Gastrocnemius medialis (tissue), 4 donors: ENCODE data around the gene CD79A. TPM values are rescaled to one million over a fixed set of nuclear protein-coding genes. Genes with fewer than 3 reads are reported as not detected.

Experiments
- ATAC-seq, 2 donors: fragments of 150-250 bp; one replicate each; pipeline ENCODE4 v1.9.1; 2016
- DNase-seq, 2 donors: peaks; one replicate each; pipeline ENCODE4 v3.0.0-alpha.2; 2019
- H3K27ac ChIP-seq, 4 donors: fragments of 200-600 bp; sonication (generic); 1 replicate in 1 of 4; 2 replicates in 3 of 4; pipeline ENCODE4 v1.5.1; 2016 to 2018; ENCODE audit warnings: mild to moderate bottlenecking in 2 of 4, moderate library complexity in 1 of 4
- H3K27me3 ChIP-seq, 3 donors: fragments of 200-600 bp; sonication (generic) in 2 of 3; 1 replicate in 1 of 3; 2 replicates in 2 of 3; pipeline versions ENCODE4 v1.5.1 to v1.6.0; 2016 to 2019; ENCODE audit warnings: mild to moderate bottlenecking in 1 of 3, moderate library complexity in 1 of 3
- H3K36me3 ChIP-seq, 2 donors: fragments of 200-600 bp; sonication (generic) in 1 of 2; one replicate each; pipeline ENCODE4 v1.5.1; 2017 to 2018
- H3K4me1 ChIP-seq, 2 donors: fragments of 200-600 bp; sonication (generic) in 1 of 2; one replicate each; pipeline ENCODE4 v1.5.1; 2016 to 2017; ENCODE audit warnings: mild to moderate bottlenecking in 2 of 2
- H3K4me3 ChIP-seq, 4 donors: fragments of 200-600 bp; sonication (generic) in 3 of 4; 1 replicate in 1 of 4; 2 replicates in 3 of 4; pipeline ENCODE4 v1.5.1; 2016 to 2019; ENCODE audit warnings: mild to moderate bottlenecking in 2 of 4
- H3K9me3 ChIP-seq, 3 donors: fragments of 200-600 bp; sonication (generic) in 2 of 3; 1 replicate in 1 of 3; 2 replicates in 2 of 3; pipeline ENCODE4 v1.5.1; 2016 to 2019
- CTCF ChIP-seq, 5 experiments: fragments of 450-650 bp in 3 of 5; fragments of 200-600 bp in 2 of 5; sonication (generic) in 2 of 5; IDR thresholded peaks in 4 of 5; conservative IDR thresholded peaks in 1 of 5; 1 replicate in 4 of 5; 2 replicates in 1 of 5; pipeline ENCODE4 v1.5.1; 2016 to 2019; ENCODE audit warnings: antibody characterized with exemption in 5 of 5, mild to moderate bottlenecking in 3 of 5, moderate library complexity in 3 of 5
- POLR2A ChIP-seq, 2 donors: fragments of 450-650 bp; IDR thresholded peaks; one replicate each; pipeline ENCODE4 v1.6.1; 2017; ENCODE audit warnings: antibody characterized with exemption in 2 of 2, mild to moderate bottlenecking in 2 of 2, moderate library complexity in 2 of 2
- in situ Hi-C, 4 donors: fragments of 200-750 bp; cut with MboI; loops; one replicate each; pipeline versions ENCODE4 v1.15.0 to v1.8.0; 2017; ENCODE audit warnings: low sequenced_read_pairs in 4 of 4
- intact Hi-C: fragments of 100-400 bp; cut with DNase I; formaldehyde crosslinking; loops from one replicate; pipeline ENCODE4 v1.15.1; 2023; ENCODE audit warnings: low total_unique reads
- total RNA-seq, 4 donors: library from RNA; depleted of rRNA; stranded (reverse); fragments of >200 nt; gene quantifications; one replicate each; pipeline versions ENCODE4 v1.1.0 to v1.2.3, GENCODE V29; 2016

Gene CD79A
- total RNA-seq, 4 donors from 2014 or later = 0.20 TPM; not detected in 3

DNA sequence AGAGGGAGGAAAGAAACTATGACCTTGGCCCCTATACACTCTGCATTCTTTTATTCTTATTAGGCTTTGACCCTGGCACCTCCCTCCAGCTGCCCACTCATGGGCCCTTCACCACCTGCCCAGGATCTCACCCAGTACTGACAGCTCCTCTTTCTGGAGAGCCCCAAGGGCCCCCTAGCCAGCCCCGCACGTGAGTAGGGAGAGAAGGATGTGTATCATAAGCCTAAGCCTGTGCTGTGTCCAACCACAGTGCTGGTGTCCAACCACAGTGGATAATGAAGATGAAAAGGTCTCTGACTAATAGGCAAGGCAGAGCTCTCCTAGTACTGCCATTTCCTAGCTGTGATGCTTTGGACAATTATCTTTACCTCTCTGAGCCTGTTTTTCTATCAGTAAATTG, 28.0 kb upstream of the CD79A start:
- peaks cover 0 to 3% (median 0%) of the 10 kb centered on the region in 3 donors for H3K27me3 ChIP-seq
- TF ChIP-seq POLR2A (IDR thresholded peaks at IDR 0.05) = no peak
- no peak for TF ChIP-seq CTCF (IDR thresholded peaks at IDR 0.05 in 4 of 5, conservative IDR thresholded peaks at IDR 0.05 in 1 of 5)
- no peaks in the 10 kb centered on the region for H3K9me3 ChIP-seq
- no peaks in the 10 kb centered on the region for H3K4me1 ChIP-seq
- in situ Hi-C loops (no loop called here), intact Hi-C loops (no loop called here)
- no peak for DNase-seq
- no peaks in the 10 kb centered on the region for H3K36me3 ChIP-seq
- no peak overlapping the region for H3K4me3 ChIP-seq
- H3K27ac ChIP-seq = no peak overlapping the region
- ATAC-seq = no peak

DNA sequence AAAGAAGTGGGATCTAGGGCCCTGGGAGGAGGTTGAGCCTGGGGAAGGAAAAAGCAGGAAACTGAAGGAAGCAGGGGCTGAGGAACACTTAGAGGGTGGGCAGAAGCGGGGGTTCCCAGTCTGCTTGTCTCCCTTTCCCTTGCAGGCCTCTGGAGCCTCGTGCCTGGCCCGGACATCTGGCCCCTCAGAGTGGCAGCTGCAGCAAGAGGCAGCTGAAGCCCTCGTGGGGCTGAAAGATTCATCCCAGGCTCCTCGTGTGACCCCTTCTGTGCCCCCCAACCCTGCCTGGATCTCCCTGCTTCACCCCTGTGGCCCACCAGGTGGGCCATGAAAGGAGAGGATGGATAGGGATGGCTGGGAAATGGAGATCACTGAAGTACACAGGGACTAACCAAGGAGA, 26.7 kb upstream of the CD79A start:
- no peaks in the 10 kb centered on the region for H3K4me1 ChIP-seq
- H3K9me3 ChIP-seq = no peaks in the 10 kb centered on the region
- no peak for DNase-seq
- ATAC-seq = no peak
- intact Hi-C loops = no loop called here
- H3K36me3 ChIP-seq = no peaks in the 10 kb centered on the region
- no peak overlapping the region for H3K4me3 ChIP-seq
- in situ Hi-C loops = loop anchor here in 1 of 4 donors (10.0 kb wide), 1 partner anchor 104 kb away; the partner anchor contains the start of gene RABAC1
- TF ChIP-seq CTCF (IDR thresholded peaks at IDR 0.05 in 4 of 5, conservative IDR thresholded peaks at IDR 0.05 in 1 of 5) (no peak), POLR2A (IDR thresholded peaks at IDR 0.05) (no peak)
- H3K27me3 ChIP-seq = peaks cover 0 to 3% (median 0%) of the 10 kb centered on the region in 3 donors
- H3K27ac ChIP-seq = no peak overlapping the region

- ATAC-seq (no peak), DNase-seq (no peak)
- intact Hi-C loops (no loop called here), in situ Hi-C loops (loop anchor here in 1 of 4 donors (10.0 kb wide), 1 partner anchor 103 kb away; the partner anchor contains the start of gene RABAC1)
- Histone ChIP-seq H3K4me3 (no peak overlapping the region), H3K27ac (no peak overlapping the region), H3K27me3 (peaks cover 0 to 3% (median 0%) of the 10 kb centered on the region in 3 donors), H3K4me1 (no peaks in the 10 kb centered on the region), H3K9me3 (no peaks in the 10 kb centered on the region), H3K36me3 (no peaks in the 10 kb centered on the region)
- TF ChIP-seq POLR2A (IDR thresholded peaks at IDR 0.05) (no peak), CTCF (IDR thresholded peaks at IDR 0.05 in 4 of 5, conservative IDR thresholded peaks at IDR 0.05 in 1 of 5) (no peak)
These were observed 25.6 kb upstream of the CD79A start for GRCh38 chr19:41851456-41851855.

GRCh38 chr19:41853344-41853743, 23.7 kb upstream of the CD79A start:
- H3K4me1 ChIP-seq = no peaks in the 10 kb centered on the region
- in situ Hi-C loops = loop anchor here in 1 of 4 donors (10.0 kb wide), 1 partner anchor 101 kb away; the partner anchor contains the start of gene RABAC1
- TF ChIP-seq CTCF (IDR thresholded peaks at IDR 0.05 in 4 of 5, conservative IDR thresholded peaks at IDR 0.05 in 1 of 5) (no peak), POLR2A (IDR thresholded peaks at IDR 0.05) (no peak)
- no peak overlapping the region for H3K4me3 ChIP-seq
- intact Hi-C loops = no loop called here
- H3K27ac ChIP-seq = no peak overlapping the region
- DNase-seq (no peak), ATAC-seq (no peak)
- no peaks in the 10 kb centered on the region for H3K36me3 ChIP-seq
- no peaks in the 10 kb centered on the region for H3K9me3 ChIP-seq
- peaks cover 0 to 3% (median 0%) of the 10 kb centered on the region in 3 donors for H3K27me3 ChIP-seq

- Histone ChIP-seq H3K9me3 (no peaks in the 10 kb centered on the region), H3K4me1 (peaks cover 0 to under 1% of the 10 kb centered on the region in 2 donors), H3K4me3 (no peak overlapping the region), H3K27ac (no peak overlapping the region), H3K27me3 (peaks cover 0 to 3% (median 0%) of the 10 kb centered on the region in 3 donors), H3K36me3 (no peaks in the 10 kb centered on the region)
- no peak for TF ChIP-seq CTCF (IDR thresholded peaks at IDR 0.05 in 4 of 5, conservative IDR thresholded peaks at IDR 0.05 in 1 of 5)
- in situ Hi-C loops (loop anchor here in 1 of 4 donors (10.0 kb wide), 1 partner anchor 101 kb away; the partner anchor contains the start of gene RABAC1), intact Hi-C loops (no loop called here)
- no peak for ATAC-seq
- DNase-seq = no peak
These were observed 23.3 kb upstream of the CD79A start for GRCh38 chr19:41853768-41854167.
